HL-60 (cell line): ENCODE measurements around the gene FZR1.

Experiments used
- DNase-seq, 2 experiments: peaks; one replicate each; pipeline ENCODE4 v3.0.0-alpha.2; 2010 to 2020; ENCODE audit warnings: low read depth in 1 of 2, low spot score in 1 of 2
- H3K27ac ChIP-seq: fragments of 250-450 bp; sonication (Bioruptor Pico); replicated peaks from 2 replicates; pipeline ENCODE4 v1.5.1; 2020; ENCODE audit warnings: mild to moderate bottlenecking, moderate library complexity
- H3K27me3 ChIP-seq: fragments of 250-450 bp; sonication (Bioruptor Pico); 2 replicates; pipeline ENCODE4 v1.5.1; 2021; ENCODE audit warnings: mild to moderate bottlenecking, moderate library complexity; ENCODE audit not compliant: insufficient read depth, poor library complexity, severe bottlenecking
- H3K4me3 ChIP-seq: replicated peaks from 2 replicates; pipeline ENCODE4 v1.5.1; 2011; ENCODE audit warnings: mild to moderate bottlenecking, control low read depth, low read length; ENCODE audit not compliant: insufficient read depth
- CTCF ChIP-seq: IDR thresholded peaks from one replicate; pipeline ENCODE4 v1.5.1; 2011; ENCODE audit warnings: low read length, control low read depth, inconsistent platforms; ENCODE audit not compliant: insufficient read depth
- GABPA ChIP-seq: IDR thresholded peaks from 2 replicates; pipeline ENCODE4 v1.6.1; 2012; ENCODE audit warnings: low read depth
- POLR2AphosphoS5 ChIP-seq: IDR thresholded peaks from 2 replicates; pipeline ENCODE4 v1.6.1; 2012; ENCODE audit warnings: low read depth
- REST ChIP-seq: IDR thresholded peaks from 2 replicates; pipeline ENCODE4 v1.6.1; 2012; ENCODE audit warnings: low read depth; ENCODE audit not compliant: insufficient replicate concordance
- SPI1 ChIP-seq: IDR thresholded peaks from 2 replicates; pipeline ENCODE4 v1.6.1; 2012; ENCODE audit warnings: low read depth, mild to moderate bottlenecking, borderline replicate concordance

Gene FZR1

GRCh38 chr19:3518659-3519058 lies 12.5 kb downstream of the FZR1 start:
- H3K4me3 ChIP-seq = no peak overlapping the region
- TF ChIP-seq CTCF (no peak), POLR2AphosphoS5 (no peak), REST (no peak), GABPA (no peak), SPI1 (no peak)
- H3K27ac ChIP-seq = no peak overlapping the region

GRCh38 chr19:3519126-3519525 lies 13.0 kb downstream of the FZR1 start:
- H3K27me3 ChIP-seq = no peaks in the 10 kb centered on the region
- TF ChIP-seq REST (no peak), SPI1 (no peak), CTCF (no peak), GABPA (no peak), POLR2AphosphoS5 (no peak)
- H3K27ac ChIP-seq = no peak overlapping the region
- no peak for DNase-seq
- no peak overlapping the region for H3K4me3 ChIP-seq

More at GRCh38 chr19:3518659-3519058, 12.5 kb downstream of the FZR1 start:
- no peak for DNase-seq
- H3K27me3 ChIP-seq = no peaks in the 10 kb centered on the region

- no peaks in the 10 kb centered on the region for H3K27me3 ChIP-seq
- no peak for DNase-seq
- H3K4me3 ChIP-seq = no peak overlapping the region
- TF ChIP-seq REST (no peak), GABPA (no peak)
- H3K27ac ChIP-seq = no peak overlapping the region
Measured at GRCh38 chr19:3520166-3521103, 14.3 kb downstream of the FZR1 start.
